Mammary epithelial cell (primary cell): ENCODE data around the gene PKDREJ.

Experiments used
- EZH2 ChIP-seq: IDR thresholded peaks from 2 replicates; pipeline ENCODE4 v1.6.1; 2012; ENCODE audit warnings: low read length, inconsistent platforms, borderline replicate concordance
- TF ChIP-seq, protein P1 (sequence below), 2 donors: IDR thresholded peaks in 1 of 2; conservative IDR thresholded peaks in 1 of 2; 2 replicates each; pipeline ENCODE4 v1.5.1; 2011 to 2012; ENCODE audit warnings: inconsistent platforms in 2 of 2, low read length in 2 of 2, mild to moderate bottlenecking in 2 of 2, control low read depth in 1 of 2, low read depth in 1 of 2; ENCODE audit not compliant: insufficient read depth in 1 of 2; ENCODE audit errors: extremely low read depth in 1 of 2

DNA sequence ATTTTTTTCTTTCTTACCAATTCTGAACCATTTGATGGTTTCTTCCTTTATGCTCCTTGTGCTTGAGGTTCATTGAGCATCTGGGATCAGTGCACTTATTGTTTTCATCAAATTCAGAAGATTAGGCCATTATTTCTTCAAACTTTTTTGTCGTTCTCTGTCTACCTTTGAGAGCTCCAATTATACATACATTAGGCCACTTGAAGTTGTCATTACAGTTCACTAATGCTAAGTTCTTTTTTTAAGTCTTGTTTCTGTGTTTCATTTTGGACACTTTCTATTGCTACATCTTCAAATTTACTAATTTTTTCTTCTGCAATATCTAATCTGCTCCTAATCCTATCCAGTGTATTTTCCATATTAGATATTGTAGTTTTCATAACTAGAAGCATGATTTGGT is 53.9 kb downstream of the PKDREJ start:
- TF ChIP-seq, protein P1, sequence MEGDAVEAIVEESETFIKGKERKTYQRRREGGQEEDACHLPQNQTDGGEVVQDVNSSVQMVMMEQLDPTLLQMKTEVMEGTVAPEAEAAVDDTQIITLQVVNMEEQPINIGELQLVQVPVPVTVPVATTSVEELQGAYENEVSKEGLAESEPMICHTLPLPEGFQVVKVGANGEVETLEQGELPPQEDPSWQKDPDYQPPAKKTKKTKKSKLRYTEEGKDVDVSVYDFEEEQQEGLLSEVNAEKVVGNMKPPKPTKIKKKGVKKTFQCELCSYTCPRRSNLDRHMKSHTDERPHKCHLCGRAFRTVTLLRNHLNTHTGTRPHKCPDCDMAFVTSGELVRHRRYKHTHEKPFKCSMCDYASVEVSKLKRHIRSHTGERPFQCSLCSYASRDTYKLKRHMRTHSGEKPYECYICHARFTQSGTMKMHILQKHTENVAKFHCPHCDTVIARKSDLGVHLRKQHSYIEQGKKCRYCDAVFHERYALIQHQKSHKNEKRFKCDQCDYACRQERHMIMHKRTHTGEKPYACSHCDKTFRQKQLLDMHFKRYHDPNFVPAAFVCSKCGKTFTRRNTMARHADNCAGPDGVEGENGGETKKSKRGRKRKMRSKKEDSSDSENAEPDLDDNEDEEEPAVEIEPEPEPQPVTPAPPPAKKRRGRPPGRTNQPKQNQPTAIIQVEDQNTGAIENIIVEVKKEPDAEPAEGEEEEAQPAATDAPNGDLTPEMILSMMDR (conservative IDR thresholded peaks at IDR 0.05 in 1 of 2, IDR thresholded peaks at IDR 0.05 in 1 of 2; ENCODE audit: extremely low read depth in 1 of 2, insufficient read depth in 1 of 2, low read depth in 1 of 2, low read length in 2 of 2) = no peak
- no peak for TF ChIP-seq EZH2
